Activated CD4-positive, alpha-beta T cell treated with anti-CD3 and anti-CD28 coated beads for 36 hours (primary cell): ENCODE results near the gene FILIP1L. TPM values are rescaled to one million over a fixed set of nuclear protein-coding genes. Genes with fewer than 3 reads are reported as not detected.

Experiments
- ATAC-seq: fragments of 200-7000 bp; cut with Tn5 transposase; one replicate; pipeline ENCODE4 v1.10.0; 2021; ENCODE audit warnings: mild to moderate bottlenecking, moderate library complexity
- CTCF ChIA-PET: fragments of 350-600 bp; sonication (Branson Sonifier 250); formaldehyde crosslinking; loops from one replicate; lab custom pipeline; 2021; ENCODE audit warnings: antibody characterized with exemption; lab: Charles Lee
- POLR2A ChIA-PET: fragments of 350-600 bp; sonication (Branson Sonifier 250); formaldehyde crosslinking; loops from one replicate; lab custom pipeline; 2021; ENCODE audit warnings: antibody characterized with exemption, inconsistent platforms; lab: Charles Lee
- DNase-seq: peaks from one replicate; pipeline ENCODE4 v3.0.0-alpha.2; 2020
- H3K27ac Mint-ChIP-seq: one replicate; pipeline ENCODE4 v1.8.0; 2021; ENCODE audit warnings: mixed read lengths
- H3K27me3 Mint-ChIP-seq: one replicate; pipeline ENCODE4 v1.8.0; 2021; ENCODE audit warnings: mixed read lengths
- H3K36me3 Mint-ChIP-seq: one replicate; pipeline ENCODE4 v1.8.0; 2021; ENCODE audit warnings: low read depth, mixed read lengths
- H3K4me1 Mint-ChIP-seq: one replicate; pipeline ENCODE4 v1.8.0; 2021; ENCODE audit warnings: mixed read lengths
- H3K4me3 Mint-ChIP-seq: one replicate; pipeline ENCODE4 v1.8.0; 2021; ENCODE audit warnings: mild to moderate bottlenecking, moderate library complexity, mixed read lengths
- H3K9me3 Mint-ChIP-seq: one replicate; pipeline ENCODE4 v1.8.0; 2021; ENCODE audit warnings: low read depth, mixed read lengths
- intact Hi-C, 2 experiments: fragments of 100-400 bp; cut with DNase I in 1 of 2; cut with micrococcal nuclease in 1 of 2; formaldehyde crosslinking; loops; one replicate each; pipeline versions ENCODE4 v1.14.2 to v1.15.1; 2022 to 2024; cut with DNase I, micrococcal nuclease
- total RNA-seq, 2 experiments: library from RNA; stranded (reverse); gene quantifications; one replicate each; pipeline ENCODE4 v1.2.3, GENCODE V29; 2021

FILIP1L gene
- total RNA-seq, 2 experiments from 2014 or later, result 0.11 TPM; not detected in 1

- Mint-ChIP-seq H3K4me1 (no peaks in the 10 kb centered on the region), H3K27ac (no peak overlapping the region), H3K4me3 (no peak overlapping the region), H3K36me3 (no peaks in the 10 kb centered on the region), H3K27me3 (no peaks in the 10 kb centered on the region), H3K9me3 (no peaks in the 10 kb centered on the region)
- ATAC-seq (no peak), DNase-seq (no peak)
- intact Hi-C loops, result no loop called here
- POLR2A ChIA-PET, result interaction anchor here (0.6 kb wide), 1 partner anchor 143 kb away, joined by 4 read pairs; no protein-coding TSS in a partner anchor
- CTCF ChIA-PET, result no interaction called here
Measured at GRCh38 chr3:99954914-99955644, 159.2 kb downstream of the FILIP1L start.

GRCh38 chr3:99953596-99953995 lies 160.7 kb downstream of the FILIP1L start:
- no peaks in the 10 kb centered on the region for H3K27me3 Mint-ChIP-seq
- CTCF ChIA-PET, result no interaction called here
- H3K4me1 Mint-ChIP-seq, result no peaks in the 10 kb centered on the region
- DNase-seq, result no peak
- no peak overlapping the region for H3K27ac Mint-ChIP-seq
- no peak overlapping the region for H3K4me3 Mint-ChIP-seq
- no peak for ATAC-seq
- H3K36me3 Mint-ChIP-seq, result no peaks in the 10 kb centered on the region
- intact Hi-C loops, result no loop called here
- no peaks in the 10 kb centered on the region for H3K9me3 Mint-ChIP-seq
- POLR2A ChIA-PET, result no interaction called here

GRCh38 chr3:99952306-99952705 lies 162.0 kb downstream of the FILIP1L start:
- H3K27me3 Mint-ChIP-seq, result no peaks in the 10 kb centered on the region
- CTCF ChIA-PET, result no interaction called here
- no peaks in the 10 kb centered on the region for H3K4me1 Mint-ChIP-seq
- H3K27ac Mint-ChIP-seq, result no peak overlapping the region
- no peak for ATAC-seq
- DNase-seq, result no peak
- POLR2A ChIA-PET, result no interaction called here
- intact Hi-C loops, result no loop called here
- no peak overlapping the region for H3K4me3 Mint-ChIP-seq
- no peaks in the 10 kb centered on the region for H3K36me3 Mint-ChIP-seq
- H3K9me3 Mint-ChIP-seq, result no peaks in the 10 kb centered on the region

- DNase-seq, result no peak
- ChIA-PET CTCF (interaction anchor here (0.6 to 0.9 kb wide), 2 partner anchors 16 to 247 kb away, joined by 3 read pairs; no protein-coding TSS in a partner anchor), POLR2A (no interaction called here)
- Mint-ChIP-seq H3K4me3 (no peak overlapping the region), H3K27me3 (no peaks in the 10 kb centered on the region), H3K4me1 (no peaks in the 10 kb centered on the region), H3K27ac (no peak overlapping the region), H3K9me3 (no peaks in the 10 kb centered on the region), H3K36me3 (no peaks in the 10 kb centered on the region)
- intact Hi-C loops, result no loop called here
- ATAC-seq, result no peak
Measured at GRCh38 chr3:99951701-99952100, 162.6 kb downstream of the FILIP1L start.

GRCh38 chr3:99950921-99951320 lies 163.4 kb downstream of the FILIP1L start:
- ATAC-seq (no peak), DNase-seq (no peak)
- no peaks in the 10 kb centered on the region for H3K4me1 Mint-ChIP-seq
- H3K27ac Mint-ChIP-seq, result no peak overlapping the region
- ChIA-PET CTCF (interaction anchor here (0.9 kb wide), 1 partner anchor 16 kb away, joined by 3 read pairs; no protein-coding TSS in a partner anchor), POLR2A (no interaction called here)
- no peaks in the 10 kb centered on the region for H3K27me3 Mint-ChIP-seq
- H3K9me3 Mint-ChIP-seq, result no peaks in the 10 kb centered on the region
- intact Hi-C loops, result no loop called here
- H3K36me3 Mint-ChIP-seq, result no peaks in the 10 kb centered on the region
- H3K4me3 Mint-ChIP-seq, result no peak overlapping the region

GRCh38 chr3:99949956-99950670 lies 164.2 kb downstream of the FILIP1L start:
- H3K36me3 Mint-ChIP-seq, result no peaks in the 10 kb centered on the region
- H3K4me3 Mint-ChIP-seq, result no peak overlapping the region
- ChIA-PET POLR2A (no interaction called here), CTCF (interaction anchor here (0.7 kb wide), 1 partner anchor 121 kb away, joined by 3 read pairs; no protein-coding TSS in a partner anchor)
- H3K27ac Mint-ChIP-seq, result no peak overlapping the region
- no peaks in the 10 kb centered on the region for H3K4me1 Mint-ChIP-seq
- no peaks in the 10 kb centered on the region for H3K27me3 Mint-ChIP-seq
- no peak for DNase-seq
- ATAC-seq, result no peak
- H3K9me3 Mint-ChIP-seq, result no peaks in the 10 kb centered on the region
- intact Hi-C loops, result no loop called here

GRCh38 chr3:99948467-99949089 lies 165.7 kb downstream of the FILIP1L start:
- ChIA-PET POLR2A (no interaction called here), CTCF (interaction anchor here (0.9 kb wide), 1 partner anchor 308 kb away, joined by 3 read pairs; no protein-coding TSS in a partner anchor)
- DNase-seq (no peak), ATAC-seq (no peak)
- intact Hi-C loops, result no loop called here
- Mint-ChIP-seq H3K9me3 (no peaks in the 10 kb centered on the region), H3K27ac (no peak overlapping the region), H3K27me3 (no peaks in the 10 kb centered on the region), H3K4me3 (no peak overlapping the region), H3K4me1 (no peaks in the 10 kb centered on the region), H3K36me3 (no peaks in the 10 kb centered on the region)

- Mint-ChIP-seq H3K9me3 (no peaks in the 10 kb centered on the region), H3K36me3 (no peaks in the 10 kb centered on the region), H3K27me3 (no peaks in the 10 kb centered on the region), H3K4me3 (no peak overlapping the region), H3K4me1 (no peaks in the 10 kb centered on the region), H3K27ac (no peak overlapping the region)
- DNase-seq, result no peak
- CTCF ChIA-PET, result interaction anchor here (1.1 kb wide), 1 partner anchor 12 kb away, joined by 3 read pairs; no protein-coding TSS in a partner anchor
- ATAC-seq, result no peak
- POLR2A ChIA-PET, result no interaction called here
- intact Hi-C loops, result no loop called here
Measured at GRCh38 chr3:99947356-99947755, 166.9 kb downstream of the FILIP1L start.

GRCh38 chr3:99945328-99945995 lies 168.8 kb downstream of the FILIP1L start:
- Mint-ChIP-seq H3K27ac (no peak overlapping the region), H3K9me3 (no peaks in the 10 kb centered on the region), H3K4me1 (no peaks in the 10 kb centered on the region), H3K27me3 (no peaks in the 10 kb centered on the region), H3K4me3 (no peak overlapping the region), H3K36me3 (no peaks in the 10 kb centered on the region)
- intact Hi-C loops, result no loop called here
- DNase-seq (no peak), ATAC-seq (no peak)
- ChIA-PET POLR2A (no interaction called here), CTCF (interaction anchor here (0.7 kb wide), 1 partner anchor 20 kb away, joined by 3 read pairs; no protein-coding TSS in a partner anchor)

- no peaks in the 10 kb centered on the region for H3K9me3 Mint-ChIP-seq
- H3K27ac Mint-ChIP-seq, result no peak overlapping the region
- H3K4me3 Mint-ChIP-seq, result no peak overlapping the region
- intact Hi-C loops, result no loop called here
- CTCF ChIA-PET, result interaction anchor here (0.7 kb wide), 1 partner anchor 14 kb away, joined by 3 read pairs; no protein-coding TSS in a partner anchor
- H3K36me3 Mint-ChIP-seq, result no peaks in the 10 kb centered on the region
- no peaks in the 10 kb centered on the region for H3K27me3 Mint-ChIP-seq
- ATAC-seq (no peak), DNase-seq (no peak)
- H3K4me1 Mint-ChIP-seq, result no peaks in the 10 kb centered on the region
- POLR2A ChIA-PET, result interaction anchor here (0.7 kb wide), 1 partner anchor 74 kb away, joined by 3 read pairs; no protein-coding TSS in a partner anchor
Measured at GRCh38 chr3:99943931-99944761, 170.2 kb downstream of the FILIP1L start.
